HT-29 (cell line): ENCODE results near the gene RETREG2. TPM values are rescaled to one million over a fixed set of nuclear protein-coding genes. Genes with fewer than 3 reads are reported as not detected.

Source experiments
- DNase-seq: peaks from one replicate; pipeline ENCODE4 v3.0.0-alpha.2; 2015; ENCODE audit warnings: low spot score
- total RNA-seq: library from RNA; depleted of rRNA; stranded (reverse); fragments of >200 nt; shearing (Covaris generic); gene quantifications from 2 replicates; pipeline ENCODE4 v1.2.3, GENCODE V29; 2014; rRNA removed

The RETREG2 gene, protein sequence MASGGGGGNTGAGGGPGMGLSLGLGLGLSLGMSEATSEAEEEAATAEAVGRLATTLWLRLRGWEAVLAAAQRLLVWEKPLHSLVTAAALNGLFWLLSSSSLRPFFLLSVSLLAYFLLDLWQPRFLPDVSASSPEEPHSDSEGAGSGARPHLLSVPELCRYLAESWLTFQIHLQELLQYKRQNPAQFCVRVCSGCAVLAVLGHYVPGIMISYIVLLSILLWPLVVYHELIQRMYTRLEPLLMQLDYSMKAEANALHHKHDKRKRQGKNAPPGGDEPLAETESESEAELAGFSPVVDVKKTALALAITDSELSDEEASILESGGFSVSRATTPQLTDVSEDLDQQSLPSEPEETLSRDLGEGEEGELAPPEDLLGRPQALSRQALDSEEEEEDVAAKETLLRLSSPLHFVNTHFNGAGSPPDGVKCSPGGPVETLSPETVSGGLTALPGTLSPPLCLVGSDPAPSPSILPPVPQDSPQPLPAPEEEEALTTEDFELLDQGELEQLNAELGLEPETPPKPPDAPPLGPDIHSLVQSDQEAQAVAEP
- 78.5 and 83.9 TPM in 2 replicates for total RNA-seq

DNA sequence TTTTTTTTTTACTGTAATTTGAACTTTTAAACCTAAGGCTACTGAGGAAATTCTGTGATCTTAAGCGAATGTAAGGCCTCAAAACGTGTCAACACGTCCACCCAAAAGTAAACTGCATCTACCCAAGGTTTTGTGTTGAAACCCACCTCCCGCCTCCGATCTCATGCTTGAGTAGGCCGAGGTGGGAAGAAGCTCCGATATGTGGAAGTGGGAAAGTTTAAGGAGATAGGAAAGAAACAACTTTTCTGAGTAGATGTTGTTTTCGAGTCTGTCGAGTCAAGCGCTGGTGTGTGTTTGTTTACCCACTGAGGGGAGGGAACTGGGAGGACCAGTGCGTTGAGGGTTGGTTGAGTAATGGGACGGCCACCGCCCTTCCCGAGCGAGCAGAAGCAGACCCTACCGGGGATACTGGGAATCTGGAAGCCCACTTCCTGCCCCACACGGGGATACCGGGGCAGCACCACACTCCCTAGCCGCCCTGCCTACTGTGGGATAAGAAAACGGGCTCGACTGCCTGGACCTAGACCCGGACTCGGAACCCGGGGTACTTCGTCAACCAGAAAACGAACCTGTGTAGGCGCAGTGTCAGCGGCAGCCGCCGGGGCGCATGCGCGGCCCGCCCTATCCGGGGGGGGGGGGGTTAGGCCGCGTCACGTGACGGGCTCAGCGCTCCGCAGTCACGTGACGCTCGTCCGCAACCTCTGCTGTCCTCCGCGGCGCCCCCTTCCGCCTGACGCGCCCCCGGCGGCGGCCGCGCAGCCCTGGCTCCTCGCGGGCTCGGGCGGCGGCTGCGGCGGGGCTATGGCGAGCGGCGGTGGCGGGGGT lies at the start of gene RETREG2:
RETREG2 (plus strand) TSS at position 724 of the 825 bp plus-strand sequence; CDS start at position 802, 78 bp downstream.
- peak; percentile 91 for DNase-seq

DNA sequence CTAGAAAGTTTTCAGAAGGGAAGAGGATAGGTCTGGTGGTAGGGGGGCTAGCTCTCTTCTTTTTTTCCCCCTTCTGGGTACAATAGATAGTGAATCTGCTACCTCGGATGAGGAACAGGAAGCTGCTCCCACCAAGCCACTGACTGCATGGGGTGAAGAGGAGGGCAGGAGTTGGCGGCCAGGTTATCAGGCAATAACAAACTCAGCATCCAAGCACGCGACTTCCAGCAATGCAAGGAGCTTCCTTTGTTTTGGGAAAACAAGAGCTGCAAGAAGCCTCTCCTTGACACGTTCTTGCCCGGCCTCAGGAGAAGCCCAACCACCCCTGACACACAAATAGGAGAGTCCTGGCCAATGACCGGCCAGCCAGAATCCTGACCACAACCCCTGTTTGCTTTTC lies 49.7 kb upstream of the RETREG2 start:
- no peak for DNase-seq

DNA sequence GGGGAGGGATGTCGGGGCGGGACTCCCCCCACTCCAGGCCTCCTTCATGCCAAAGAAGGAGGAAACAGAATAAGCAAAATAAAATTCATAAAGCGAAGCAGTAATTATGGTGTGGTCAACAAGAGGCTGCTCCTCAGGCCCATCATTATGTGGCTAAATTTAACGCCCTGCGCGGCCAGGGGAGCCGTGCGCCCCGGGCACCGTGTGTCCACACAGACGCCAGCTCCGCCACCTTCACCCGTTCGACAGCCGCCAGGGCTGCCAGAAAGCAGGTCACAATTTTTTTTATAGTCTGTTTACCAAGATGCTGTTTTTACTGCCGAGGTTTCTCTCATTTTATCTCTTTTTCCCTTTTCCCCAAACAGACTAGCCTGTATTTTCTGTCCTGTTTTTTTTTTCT lies 48.5 kb upstream of the RETREG2 start:
- DNase-seq: no peak

DNA sequence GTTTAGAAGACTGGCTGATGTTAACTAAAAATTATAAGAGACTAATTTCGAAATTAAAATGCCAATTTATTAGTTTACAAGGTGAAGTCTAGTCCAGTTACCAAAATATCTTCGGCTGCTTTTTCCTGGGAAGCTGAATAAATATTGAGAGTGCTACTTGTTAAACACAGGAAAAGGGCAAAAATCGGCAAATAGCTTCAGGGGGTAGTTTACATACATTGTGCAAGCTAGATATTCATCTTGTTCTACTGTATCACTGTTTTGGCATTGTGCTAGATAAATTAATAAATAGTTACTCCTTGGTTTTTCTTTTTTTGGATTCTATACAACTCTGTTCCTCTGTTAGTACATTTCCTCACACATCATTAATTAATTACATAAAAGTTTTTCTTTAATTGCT lies 46.7 kb upstream of the RETREG2 start:
- no peak for DNase-seq

DNA sequence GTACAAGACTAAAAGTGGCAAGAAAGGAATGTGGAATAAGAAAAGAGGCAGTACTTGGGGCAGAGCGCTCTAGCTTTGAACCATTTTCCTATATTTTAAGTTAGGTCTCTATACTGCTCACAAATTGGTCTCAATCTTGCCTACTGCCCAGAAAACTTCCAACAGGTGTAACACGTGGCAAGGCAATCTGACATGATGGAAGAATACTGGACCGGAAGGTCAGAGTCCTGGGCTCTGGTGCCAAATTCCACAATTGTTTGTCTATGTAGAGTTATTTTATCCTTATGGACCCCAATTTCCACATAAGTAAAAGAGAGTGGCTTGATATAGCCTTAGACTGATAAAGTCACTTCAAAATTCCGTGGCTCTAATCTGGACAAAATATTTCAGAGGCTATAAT lies 46.3 kb upstream of the RETREG2 start:
- no peak for DNase-seq

DNA sequence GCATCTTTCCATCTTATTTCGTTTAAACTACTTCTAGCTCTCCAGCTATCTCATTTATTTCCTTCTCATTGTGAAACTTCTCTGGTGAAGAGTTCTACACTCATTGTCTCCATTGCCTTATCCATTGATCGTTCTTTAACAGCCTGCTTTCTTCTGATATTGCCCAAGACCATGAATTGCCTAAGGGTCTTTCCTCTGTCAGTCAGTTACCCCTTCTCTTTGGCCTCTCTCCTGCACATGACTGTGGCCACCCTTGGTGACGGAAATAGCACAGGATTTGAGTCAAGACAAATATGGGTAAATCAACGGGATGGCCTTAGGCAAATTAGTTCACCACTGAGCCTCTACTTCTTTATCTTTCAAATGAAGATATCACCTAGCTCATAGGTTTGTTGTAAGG lies 44.1 kb upstream of the RETREG2 start:
- no peak for DNase-seq

DNA sequence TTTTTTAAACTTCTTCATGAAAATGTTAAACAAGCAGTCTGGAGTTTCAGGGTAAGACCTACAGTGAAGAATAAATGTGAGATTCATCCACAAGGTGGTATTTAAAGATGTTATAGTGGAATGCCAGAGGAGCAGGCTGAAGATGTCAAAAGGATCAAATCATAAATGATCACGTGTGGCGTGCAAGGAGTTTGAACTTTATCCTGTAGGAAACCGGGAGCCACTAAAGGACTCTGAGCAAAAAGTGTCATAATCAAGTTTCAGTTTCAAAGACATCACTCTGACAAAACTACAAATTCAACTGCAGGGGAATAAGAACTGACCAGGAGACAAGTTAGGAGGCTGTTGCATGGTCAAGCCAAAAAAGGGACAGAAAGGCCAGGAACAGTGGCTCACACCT lies 37.4 kb upstream of the RETREG2 start:
- DNase-seq: no peak

DNA sequence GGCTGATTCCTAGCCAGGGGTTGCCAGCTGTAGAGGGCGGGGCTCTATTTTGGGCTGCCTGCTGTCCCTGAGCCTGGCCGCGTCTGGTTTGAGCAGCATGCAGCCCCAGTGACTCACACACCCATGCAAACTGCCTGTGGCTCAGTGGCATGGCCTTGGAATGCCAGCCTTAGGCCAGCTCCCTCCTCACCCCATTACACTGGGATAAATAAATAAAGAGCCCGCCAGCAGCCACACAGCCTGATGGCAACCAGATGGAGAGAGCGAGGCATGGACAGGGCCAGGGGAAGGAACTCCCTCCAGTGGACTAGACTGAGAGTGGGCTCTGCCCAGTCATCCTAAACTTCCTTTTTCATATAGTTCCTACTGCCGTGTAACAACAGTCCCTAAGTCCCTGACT lies 35.7 kb upstream of the RETREG2 start:
- DNase-seq: no peak

DNA sequence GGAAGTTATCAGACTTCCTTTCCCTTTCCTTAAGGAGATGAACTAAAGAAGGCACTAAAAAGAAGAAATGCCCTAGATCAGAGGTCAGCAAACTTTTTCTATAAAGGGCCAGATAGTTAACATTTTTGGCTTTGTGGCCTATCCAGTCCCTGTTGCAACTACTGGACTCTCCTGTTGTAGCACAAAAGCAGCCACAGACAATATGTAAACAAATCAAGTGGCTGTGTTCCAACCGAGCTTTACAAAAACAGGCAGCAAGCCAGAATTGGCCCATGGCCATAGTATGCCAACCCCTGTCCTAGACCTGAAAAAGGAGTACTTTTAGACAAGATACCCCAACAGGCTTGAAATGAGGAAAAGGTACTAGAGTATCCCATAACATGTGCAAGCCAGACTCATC lies 28.4 kb upstream of the RETREG2 start:
- DNase-seq: no peak

DNA sequence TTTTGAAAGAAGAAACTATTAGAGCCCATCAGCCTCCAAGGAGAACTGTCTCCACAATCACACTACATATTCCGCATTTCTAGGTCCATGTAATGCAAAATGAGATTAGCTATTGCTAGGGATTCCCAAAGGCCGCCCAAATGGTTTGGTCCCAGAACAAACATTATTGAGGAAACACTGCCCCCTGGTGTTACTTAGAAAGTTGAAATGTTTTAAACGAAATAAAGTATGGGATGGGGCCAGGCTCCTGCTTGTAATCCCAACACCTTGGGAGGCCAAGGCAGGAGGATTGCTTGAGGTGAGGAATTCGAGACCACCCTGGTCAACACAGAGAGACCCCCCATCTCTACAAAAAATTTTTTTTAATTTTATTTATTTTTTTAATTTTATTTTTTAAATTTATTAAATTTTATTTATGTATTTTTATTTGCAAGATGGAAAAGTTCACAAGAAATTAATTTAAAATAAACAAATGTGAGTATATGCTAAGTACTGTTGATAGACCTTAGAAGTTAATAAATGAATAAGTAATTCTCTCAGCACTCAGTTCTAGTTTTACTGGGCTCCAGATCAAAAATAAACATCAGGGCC lies 22.9 kb upstream of the RETREG2 start:
- peak; percentile 95 for DNase-seq

DNA sequence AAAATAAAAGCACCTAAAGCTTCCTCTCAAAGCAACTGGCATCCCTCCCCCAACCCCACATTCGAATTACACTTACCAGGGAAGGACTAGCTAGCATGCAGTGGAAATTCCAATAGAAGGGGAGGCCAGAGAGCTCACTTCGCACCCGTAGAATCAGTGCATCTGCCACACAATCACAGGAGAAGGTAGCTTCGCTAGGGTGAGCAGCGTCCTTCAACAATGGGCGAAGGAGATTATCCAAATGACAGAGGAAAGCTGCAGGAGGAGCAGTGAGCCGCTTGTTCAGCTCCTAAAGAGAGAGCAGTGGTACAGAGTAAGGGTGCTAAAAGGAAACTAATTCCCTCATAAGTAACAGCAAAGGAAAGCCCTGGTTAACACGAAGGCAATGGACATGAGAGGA lies 20.7 kb upstream of the RETREG2 start:
- DNase-seq: no peak

DNA sequence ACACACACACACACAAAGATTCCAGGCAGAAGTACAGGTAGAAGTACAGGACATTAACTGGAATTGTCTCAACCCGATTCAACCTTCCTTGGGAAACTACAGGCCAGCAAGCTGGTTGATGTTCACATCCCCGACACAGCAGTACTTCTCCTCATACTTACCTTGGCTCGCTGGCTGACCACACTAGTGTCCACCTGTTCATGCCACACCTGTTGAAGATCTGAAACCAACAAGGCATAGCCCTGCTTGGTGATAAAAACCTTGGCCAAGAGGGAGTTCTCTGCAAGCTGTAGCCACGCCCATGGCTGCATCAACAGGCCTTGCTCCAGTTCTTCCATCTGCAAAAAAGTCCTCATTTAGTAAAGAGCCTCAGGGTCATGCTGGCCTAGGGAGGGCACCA lies 20.1 kb upstream of the RETREG2 start:
- no peak for DNase-seq

DNA sequence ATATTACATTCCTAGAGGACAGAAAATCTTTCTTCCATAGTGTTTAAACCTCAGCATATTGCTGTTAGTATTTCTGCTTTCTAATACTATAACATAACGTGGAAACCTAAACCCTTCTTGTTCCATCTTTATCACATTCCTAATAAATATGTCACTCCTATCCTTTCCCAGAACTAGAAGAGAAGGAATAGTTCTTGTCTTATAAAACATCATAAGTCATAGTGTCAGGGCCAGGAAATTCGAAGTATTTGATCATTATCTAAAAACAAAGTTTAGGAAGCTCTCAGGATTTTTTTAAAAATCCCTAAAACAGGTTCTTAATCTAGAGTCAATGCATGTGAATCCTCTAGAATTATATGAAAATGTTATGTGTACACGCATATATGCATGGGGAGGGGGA lies 19.5 kb upstream of the RETREG2 start:
- DNase-seq: no peak

DNA sequence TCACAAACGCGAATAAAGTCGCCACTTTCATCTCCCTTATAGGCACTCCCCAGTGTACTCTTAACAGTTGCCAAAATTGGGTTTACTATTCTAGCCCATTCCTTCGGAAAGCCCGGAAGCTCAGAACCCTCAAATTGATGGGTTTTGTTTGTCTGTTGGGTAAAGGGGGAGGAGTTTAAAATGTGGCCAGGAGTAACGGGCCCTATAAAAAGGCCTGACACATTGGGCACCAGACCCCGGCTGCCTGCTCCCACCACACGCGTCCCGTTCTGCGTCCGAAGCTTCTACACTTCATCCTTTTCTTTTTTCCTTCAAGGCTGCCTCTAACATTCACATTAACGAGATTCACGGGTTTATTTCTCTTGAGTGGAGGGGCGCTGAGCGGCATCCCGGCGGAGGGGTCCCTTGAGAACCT lies 18.3 kb upstream of the RETREG2 start:
- peak; percentile 16 for DNase-seq

DNA sequence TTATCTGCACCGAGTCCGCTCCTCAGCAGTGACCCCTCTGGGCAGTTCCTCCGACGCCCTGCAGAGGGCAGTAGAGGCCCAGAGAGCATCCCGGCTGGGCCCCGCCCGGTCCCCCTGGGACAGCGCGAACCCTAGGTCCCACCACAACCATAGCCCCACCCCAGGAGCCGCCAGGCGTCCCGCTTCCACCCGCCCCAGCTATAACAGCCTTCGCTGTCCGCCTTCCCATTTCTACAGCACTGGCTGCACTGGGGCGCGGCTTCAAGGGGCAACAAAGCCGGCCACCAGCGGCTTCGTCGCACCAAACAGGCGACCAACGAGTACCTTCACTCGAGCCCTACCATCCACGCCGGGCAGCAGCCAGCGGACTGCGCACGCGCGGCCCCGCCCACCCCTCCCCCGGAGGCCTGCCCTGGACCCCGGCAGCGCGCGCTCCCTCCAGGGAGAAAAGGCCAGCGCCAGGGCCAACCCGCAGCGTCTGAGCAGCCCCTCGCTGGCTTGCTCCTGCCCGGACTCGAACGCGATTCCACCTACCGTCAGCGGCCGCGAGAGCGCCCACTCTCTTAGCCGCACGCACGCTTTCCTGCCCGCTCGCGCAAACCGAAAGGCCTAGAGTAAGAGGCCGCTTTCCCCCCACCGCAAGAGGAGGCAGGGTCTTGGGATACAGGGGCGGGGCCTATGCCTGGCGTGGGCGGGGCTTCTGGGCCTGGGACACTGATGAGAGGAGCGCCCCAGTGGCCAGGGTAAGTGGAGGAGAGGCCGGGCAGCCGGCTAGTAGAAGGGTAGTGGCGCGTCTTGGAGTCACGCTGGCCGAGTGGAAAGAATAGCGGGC lies 17.7 kb upstream of the RETREG2 start, which contains the start of gene NHEJ1:
NHEJ1 (minus strand) TSS at position 630 of the 832 bp plus-strand sequence. CDS start 2,453 bp downstream, outside the sequence.
- peak; percentile 97 for DNase-seq

DNA sequence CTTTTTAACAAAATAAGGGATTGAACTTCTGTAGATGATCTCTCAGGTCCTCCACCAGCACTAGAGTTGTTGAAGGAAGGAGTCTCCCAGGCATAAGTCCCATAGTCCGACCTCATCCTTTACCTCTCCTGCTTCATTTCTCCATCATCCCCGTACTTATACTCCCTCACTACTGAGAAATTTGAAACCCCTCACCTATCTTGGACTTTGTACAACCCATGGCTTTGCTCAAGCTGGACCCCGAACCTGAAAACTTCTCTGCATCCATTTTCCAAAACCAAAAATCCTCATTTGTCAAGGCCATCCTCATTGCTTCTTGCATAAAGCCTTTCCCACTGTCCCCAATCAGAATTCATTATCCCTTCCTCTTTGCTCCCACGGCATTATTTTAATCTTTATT lies 17.0 kb upstream of the RETREG2 start:
- no peak for DNase-seq

DNA sequence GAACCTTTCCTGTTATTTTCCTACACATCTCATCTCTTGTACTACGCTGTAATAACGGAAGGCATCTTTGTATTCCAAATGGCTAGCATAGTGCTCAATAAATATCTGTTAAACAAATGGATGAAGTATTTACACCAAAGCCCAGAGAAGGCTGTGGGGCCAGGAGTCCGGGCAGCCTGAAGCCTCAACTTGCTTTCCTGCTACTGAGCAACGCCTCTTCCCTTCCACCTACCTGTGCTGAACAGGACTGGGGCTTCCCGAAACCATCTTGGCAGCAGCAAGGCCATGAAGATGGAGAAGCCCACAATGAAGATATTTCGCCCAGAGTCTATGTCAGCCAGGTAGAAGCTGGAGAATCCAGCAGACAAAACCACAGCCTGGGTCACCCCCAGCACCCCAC lies 14.9 kb upstream of the RETREG2 start:
- no peak for DNase-seq

DNA sequence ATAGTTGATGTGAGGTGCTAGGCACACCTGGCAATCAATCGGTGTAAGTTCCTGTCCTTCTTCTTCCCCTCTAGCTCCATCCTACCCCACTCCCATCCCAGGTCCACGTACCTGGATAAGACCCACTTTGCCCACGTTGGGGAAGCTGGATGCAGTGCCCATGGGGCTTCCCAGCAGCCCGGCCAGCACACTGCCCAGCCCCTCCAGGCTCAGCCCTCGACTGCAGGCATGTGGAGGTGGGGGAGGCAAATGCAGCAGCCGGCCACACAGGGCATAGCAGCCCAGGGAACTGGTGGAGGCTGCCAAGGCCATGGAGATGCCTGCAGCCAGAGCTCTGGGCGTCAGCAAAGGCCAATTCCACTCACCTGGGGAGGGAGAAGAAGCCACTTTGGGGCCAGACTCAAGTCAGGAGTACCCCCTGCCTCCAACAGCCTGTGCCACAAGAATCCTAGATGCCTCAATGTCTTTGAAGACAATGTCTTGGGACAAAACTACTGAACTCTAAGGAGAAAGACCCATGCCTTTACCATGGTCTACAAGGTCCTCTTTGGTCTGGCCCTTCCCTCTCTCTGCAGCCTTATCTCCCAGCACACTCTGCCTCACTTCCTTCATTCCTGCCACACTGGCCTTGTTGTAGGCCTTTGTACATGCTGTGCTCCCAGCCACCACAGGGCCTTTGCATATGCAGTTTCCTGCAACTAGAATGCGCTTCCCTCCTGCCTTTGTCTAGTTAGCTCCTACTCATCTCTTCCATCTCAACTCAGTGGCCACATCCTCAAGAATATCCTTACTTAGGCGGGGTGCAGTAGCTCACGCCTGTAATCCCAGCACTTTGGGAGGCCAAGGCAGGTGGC lies 12.8 kb upstream of the RETREG2 start:
- DNase-seq: no peak

DNA sequence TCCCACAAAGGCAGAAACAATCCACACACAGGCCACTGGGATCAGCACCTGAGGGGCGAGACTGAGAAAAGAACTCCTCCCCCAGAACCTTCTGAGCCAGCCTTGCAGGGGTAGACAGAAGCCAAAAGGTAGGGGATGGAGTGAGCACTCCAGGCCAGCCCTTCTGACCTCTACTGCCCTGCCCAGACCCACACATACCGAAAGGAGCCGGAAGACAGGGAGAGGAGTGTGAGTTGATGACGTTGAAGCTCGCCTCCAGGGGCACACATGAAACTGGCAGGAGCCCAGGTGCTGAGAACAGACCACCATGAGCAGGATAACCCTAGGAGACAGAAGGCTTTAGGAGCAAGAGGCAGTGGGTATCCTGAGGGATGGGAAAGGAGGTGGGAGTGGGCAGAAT lies 10.1 kb upstream of the RETREG2 start:
- DNase-seq: no peak

DNA sequence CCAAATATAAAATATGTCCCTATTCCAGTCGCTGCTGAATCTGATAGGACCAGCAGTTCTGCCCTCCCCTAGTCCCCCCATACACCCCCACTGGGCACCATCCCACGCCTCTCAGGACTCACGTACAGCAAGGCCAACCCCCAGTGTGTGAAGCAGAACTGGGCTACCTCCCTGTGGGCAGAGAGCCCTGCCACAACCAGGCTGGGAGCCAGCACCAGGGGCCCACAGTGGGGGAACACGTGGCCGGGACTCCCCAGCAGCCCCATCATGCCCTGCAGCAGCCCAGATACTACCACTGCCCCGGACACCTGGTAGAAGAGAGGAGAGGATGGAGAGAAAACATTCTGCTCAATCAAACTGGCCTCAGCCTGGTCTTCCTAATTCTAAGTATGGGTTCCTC lies 9.5 kb upstream of the RETREG2 start:
- DNase-seq: no peak
